ENCODE data around the gene RAD21L1.

RAD21L1 gene

GRCh38 chr20:1297486-1297885 is 71.6 kb downstream of the RAD21L1 start:
- DNase-seq = no peak

DNA sequence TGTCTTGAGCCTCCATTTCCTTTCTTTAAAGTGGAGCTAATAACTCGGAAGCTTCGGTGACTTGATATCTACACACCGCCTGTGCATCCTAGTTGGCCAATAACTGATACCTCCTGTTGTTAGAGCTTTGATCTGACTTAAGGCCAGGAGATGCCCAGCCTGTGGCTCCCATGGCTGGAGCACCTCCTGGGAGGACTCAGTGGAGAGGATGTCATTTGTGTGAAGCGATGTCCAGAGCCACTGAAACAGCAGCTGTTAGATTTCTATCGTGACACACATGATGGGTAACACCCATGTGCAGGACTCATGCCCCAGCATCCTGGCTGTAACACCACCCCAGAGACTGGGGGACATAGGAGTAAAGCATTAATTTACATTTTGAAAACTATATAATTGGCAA is 72.3 kb downstream of the RAD21L1 start:
- DNase-seq = no peak

DNA sequence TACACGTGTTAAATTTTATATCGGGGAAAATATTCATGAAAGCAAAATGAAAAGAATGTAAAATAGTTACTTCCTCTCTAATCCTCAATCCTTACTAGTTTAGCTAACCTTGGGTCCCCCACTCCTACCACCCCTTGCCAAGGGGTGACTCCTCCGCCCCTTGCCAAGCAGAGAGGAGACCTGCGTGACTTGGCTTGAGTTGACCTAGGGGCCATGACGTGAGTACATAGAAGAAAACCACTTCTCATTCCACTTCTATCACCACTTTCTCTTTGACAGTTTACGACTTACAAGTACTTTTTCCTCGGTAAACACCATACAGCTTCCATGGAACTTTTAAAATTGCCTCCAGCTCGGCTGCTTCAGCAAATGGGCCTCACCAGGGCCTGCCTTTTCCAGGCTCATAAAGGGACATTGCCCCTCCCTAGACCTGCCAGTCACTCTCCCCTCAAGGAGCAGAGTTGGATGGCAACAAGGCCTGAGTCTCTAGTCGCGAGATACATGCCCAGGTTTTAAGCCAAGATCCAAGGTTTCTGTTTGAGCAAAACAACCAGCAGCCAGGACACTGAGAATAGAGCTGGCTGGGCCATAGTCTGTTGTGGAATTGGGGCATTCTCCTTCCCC is 73.2 kb downstream of the RAD21L1 start:
- DNase-seq = no peak

DNA sequence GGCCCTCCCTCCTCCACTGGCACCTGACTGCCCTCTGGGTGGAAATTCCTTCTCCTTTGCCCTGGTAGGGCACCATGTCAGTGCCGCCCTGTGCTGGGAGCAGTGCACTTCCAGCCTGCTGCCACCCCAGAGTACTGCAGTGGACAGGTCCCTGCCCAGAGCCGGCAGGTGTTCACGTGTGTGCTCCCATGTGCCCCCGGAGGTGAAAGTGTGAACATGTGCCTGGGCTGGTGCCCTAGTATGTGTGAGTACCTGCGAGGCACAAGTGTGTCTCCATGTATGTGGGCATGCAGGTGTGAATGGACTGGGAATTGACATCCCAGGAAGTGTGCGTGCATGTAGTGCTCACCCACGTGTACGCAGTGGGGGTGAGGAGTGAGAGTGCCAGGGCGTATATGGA is 73.7 kb downstream of the RAD21L1 start:
- peak; percentile 50 for DNase-seq

DNA sequence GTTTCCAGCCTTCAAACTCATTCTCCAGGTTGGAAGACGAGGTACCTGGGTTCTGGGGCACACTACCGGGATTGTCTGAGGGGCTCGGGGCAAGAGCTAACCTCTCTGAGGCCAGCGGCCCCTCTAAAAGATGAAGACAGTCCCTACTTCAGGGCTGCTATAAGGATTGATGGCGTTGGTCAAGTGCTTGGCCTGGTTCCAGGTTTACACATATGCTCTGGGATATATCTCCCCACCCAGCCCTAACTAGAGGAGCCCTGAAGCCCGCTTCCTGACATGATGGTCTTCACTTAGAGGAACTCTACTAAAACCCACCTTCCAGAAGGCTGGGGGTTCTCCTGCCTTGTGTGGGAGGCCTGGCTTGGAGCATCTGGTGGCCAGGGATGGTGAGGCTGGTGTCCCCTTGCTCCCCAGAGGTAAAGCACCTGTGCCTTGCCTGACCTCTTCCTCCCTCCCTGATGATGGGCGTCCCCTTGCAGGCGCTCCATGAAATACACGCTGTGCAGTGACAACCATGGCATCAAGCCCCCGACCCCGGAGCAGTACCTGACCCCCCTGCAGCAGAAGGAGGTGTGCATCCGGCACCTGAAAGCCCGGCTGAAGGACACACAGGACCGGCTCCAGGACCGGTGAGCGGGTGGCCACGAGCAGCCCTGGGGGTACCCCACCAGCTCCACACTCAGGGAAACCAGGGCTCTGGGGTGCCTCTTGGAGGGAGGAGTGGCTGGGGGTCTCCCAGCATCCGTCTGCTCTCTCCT is 74.4 kb downstream of the RAD21L1 start:
- DNase-seq = no peak

GRCh38 chr20:1301031-1301529 is 75.2 kb downstream of the RAD21L1 start:
- peak; percentile 43 for DNase-seq

- no peak for DNase-seq
Measured at GRCh38 chr20:1302685-1303541, 77.1 kb downstream of the RAD21L1 start.

DNA sequence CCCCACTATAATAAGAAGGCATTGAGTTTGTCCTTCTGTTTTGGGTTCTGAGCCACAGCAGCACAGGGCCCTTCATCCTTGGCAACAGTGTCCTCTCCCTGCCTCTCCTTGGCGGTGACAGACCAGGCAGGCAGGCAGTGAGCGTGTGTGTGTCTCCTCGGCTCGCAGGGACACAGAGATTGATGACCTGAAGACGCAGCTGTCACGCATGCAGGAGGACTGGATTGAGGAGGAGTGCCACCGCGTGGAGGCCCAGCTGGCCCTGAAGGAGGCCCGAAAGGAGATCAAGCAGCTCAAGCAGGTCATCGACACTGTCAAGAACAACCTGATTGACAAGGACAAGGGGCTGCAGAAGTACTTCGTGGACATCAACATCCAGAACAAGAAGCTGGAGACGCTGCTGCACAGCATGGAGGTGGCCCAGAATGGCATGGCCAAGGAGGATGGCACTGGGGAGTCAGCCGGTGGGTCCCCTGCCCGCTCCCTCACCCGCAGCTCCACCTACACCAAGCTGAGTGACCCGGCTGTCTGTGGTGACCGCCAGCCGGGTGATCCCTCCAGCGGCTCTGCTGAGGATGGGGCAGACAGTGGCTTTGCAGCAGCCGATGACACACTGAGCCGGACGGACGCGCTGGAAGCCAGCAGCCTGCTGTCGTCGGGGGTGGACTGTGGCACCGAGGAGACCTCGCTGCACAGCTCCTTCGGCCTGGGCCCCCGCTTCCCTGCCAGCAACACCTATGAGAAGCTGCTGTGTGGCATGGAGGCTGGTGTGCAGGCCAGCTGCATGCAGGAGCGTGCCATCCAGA is 79.1 kb downstream of the RAD21L1 start:
- no peak for DNase-seq

Measured in stimulated activated CD4-positive, alpha-beta T cell treated with anti-CD3 and anti-CD28 coated beads, Interleukin-4, amount 100 ng/mL, for 24 hours (primary cell).